Esophagus muscularis mucosa (tissue), 4 donors: ENCODE results near the gene ZBTB39.

Experiments
- EP300 ChIP-seq: sonication (generic); formaldehyde crosslinking; IDR thresholded peaks from one replicate; pipeline ENCODE4 v1.6.1; 2017; ENCODE audit warnings: antibody characterized with exemption
- POLR2A ChIP-seq: fragments of 450-650 bp; IDR thresholded peaks from one replicate; pipeline ENCODE4 v1.6.1; 2017; ENCODE audit warnings: antibody characterized with exemption, moderate library complexity, mild to moderate bottlenecking, low read depth
- POLR2AphosphoS5 ChIP-seq, 2 donors: sonication (generic); formaldehyde crosslinking; IDR thresholded peaks; one replicate each; pipeline ENCODE4 v1.6.1; 2017; ENCODE audit warnings: antibody characterized with exemption in 2 of 2
- TF ChIP-seq, protein P1 (sequence below), 3 experiments: fragments of 200-600 bp in 2 of 3; fragments of 450-650 bp in 1 of 3; sonication (generic) in 2 of 3; IDR thresholded peaks; one replicate each; pipeline ENCODE4 v1.5.1; 2017 to 2019; ENCODE audit warnings: antibody characterized with exemption in 3 of 3, mild to moderate bottlenecking in 2 of 3, moderate library complexity in 1 of 3

- TF ChIP-seq EP300 (no peak), POLR2A (no peak), POLR2AphosphoS5 (IDR thresholded peaks at IDR 0.05) (no peak)
- TF ChIP-seq, protein P1, sequence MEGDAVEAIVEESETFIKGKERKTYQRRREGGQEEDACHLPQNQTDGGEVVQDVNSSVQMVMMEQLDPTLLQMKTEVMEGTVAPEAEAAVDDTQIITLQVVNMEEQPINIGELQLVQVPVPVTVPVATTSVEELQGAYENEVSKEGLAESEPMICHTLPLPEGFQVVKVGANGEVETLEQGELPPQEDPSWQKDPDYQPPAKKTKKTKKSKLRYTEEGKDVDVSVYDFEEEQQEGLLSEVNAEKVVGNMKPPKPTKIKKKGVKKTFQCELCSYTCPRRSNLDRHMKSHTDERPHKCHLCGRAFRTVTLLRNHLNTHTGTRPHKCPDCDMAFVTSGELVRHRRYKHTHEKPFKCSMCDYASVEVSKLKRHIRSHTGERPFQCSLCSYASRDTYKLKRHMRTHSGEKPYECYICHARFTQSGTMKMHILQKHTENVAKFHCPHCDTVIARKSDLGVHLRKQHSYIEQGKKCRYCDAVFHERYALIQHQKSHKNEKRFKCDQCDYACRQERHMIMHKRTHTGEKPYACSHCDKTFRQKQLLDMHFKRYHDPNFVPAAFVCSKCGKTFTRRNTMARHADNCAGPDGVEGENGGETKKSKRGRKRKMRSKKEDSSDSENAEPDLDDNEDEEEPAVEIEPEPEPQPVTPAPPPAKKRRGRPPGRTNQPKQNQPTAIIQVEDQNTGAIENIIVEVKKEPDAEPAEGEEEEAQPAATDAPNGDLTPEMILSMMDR (IDR thresholded peaks at IDR 0.05): no peak
Measured at GRCh38 chr12:56995930-56996496, 10.3 kb downstream of the ZBTB39 start.
